ENCODE results near the gene SPTA1. TPM values are rescaled to one million over a fixed set of nuclear protein-coding genes. Genes with fewer than 3 reads are reported as not detected.

Gene SPTA1
- total RNA-seq, 1 donor from 2014 or later, result not detected

DNA sequence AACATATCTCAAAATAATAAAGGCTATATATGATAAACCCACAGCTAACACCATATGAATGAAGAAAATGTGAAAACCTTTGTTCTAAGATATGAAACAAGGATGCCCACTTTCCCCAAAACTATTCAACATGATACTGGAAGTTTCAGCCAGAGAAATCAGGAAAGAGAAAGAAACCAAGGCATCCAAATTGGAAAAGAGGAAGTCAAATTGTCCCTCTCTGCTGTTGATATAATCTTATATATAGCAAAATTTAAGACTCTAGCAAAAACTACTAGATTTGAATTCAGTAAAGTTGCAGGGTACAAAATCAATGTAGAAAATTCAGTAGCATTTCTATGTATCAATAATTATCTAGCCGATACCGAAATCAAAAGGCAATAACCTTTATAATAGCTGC, 85.8 kb downstream of the SPTA1 start:
- TF ChIP-seq, protein P1, sequence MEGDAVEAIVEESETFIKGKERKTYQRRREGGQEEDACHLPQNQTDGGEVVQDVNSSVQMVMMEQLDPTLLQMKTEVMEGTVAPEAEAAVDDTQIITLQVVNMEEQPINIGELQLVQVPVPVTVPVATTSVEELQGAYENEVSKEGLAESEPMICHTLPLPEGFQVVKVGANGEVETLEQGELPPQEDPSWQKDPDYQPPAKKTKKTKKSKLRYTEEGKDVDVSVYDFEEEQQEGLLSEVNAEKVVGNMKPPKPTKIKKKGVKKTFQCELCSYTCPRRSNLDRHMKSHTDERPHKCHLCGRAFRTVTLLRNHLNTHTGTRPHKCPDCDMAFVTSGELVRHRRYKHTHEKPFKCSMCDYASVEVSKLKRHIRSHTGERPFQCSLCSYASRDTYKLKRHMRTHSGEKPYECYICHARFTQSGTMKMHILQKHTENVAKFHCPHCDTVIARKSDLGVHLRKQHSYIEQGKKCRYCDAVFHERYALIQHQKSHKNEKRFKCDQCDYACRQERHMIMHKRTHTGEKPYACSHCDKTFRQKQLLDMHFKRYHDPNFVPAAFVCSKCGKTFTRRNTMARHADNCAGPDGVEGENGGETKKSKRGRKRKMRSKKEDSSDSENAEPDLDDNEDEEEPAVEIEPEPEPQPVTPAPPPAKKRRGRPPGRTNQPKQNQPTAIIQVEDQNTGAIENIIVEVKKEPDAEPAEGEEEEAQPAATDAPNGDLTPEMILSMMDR (IDR thresholded peaks at IDR 0.05), result no peak
- intact Hi-C loops (cut with DNase I), result no loop called here
- no peak overlapping the region for H3K27ac ChIP-seq
- H3K9me3 ChIP-seq, result no peaks in the 10 kb centered on the region
- H3K4me3 ChIP-seq, result no peak overlapping the region
- ATAC-seq (no peak), DNase-seq (no peak)
- H3K36me3 ChIP-seq, result no peaks in the 10 kb centered on the region
- H3K27me3 ChIP-seq, result no peaks in the 10 kb centered on the region
- no peaks in the 10 kb centered on the region for H3K4me1 ChIP-seq

DNA sequence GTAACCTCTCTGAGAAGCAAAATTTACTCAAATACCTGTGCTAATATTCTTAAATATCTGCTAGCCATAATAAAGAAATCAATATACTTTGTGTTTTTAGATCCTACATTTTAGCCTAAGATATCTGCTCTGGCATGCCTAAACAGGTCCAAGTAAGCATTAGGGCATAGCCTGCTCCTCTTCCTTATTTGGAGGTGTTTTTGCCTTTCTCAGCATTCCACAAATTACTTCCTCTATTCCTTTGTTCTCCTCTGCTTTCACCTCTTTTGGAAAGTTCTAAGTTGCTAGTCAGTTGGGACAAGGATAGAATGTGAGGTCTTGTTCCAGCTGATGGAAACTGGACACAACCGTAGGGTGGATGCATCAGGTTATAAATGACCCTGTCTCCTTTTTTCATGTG, 99.6 kb downstream of the SPTA1 start:
- intact Hi-C loops (cut with DNase I), result no loop called here
- no peak overlapping the region for H3K4me3 ChIP-seq
- DNase-seq, result no peak
- H3K27ac ChIP-seq, result no peak overlapping the region
- TF ChIP-seq, protein P1 (IDR thresholded peaks at IDR 0.05), result no peak
- H3K4me1 ChIP-seq, result no peaks in the 10 kb centered on the region
- ATAC-seq, result no peak
- no peaks in the 10 kb centered on the region for H3K9me3 ChIP-seq
- H3K27me3 ChIP-seq, result no peaks in the 10 kb centered on the region
- no peaks in the 10 kb centered on the region for H3K36me3 ChIP-seq

DNA sequence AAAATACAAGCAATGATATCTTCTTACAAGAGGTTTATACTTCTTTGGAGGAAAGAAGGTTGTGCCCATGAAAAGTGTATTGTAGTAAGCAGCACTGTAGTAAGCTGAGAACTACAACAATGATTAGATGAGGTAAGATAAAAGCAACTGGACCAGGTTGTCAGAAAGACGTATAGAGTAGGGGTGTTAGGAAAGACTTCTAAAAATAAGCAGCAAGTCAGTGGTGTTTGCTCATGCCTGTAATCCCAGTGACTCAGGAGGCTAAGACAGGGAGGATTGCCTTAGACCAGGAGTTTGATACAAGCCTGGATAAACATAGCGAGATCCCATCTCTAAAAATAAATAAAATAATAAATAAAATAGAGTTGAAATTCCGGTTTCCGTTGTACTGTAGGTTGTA, 102.6 kb downstream of the SPTA1 start:
- TF ChIP-seq, protein P1 (IDR thresholded peaks at IDR 0.05), result no peak
- H3K36me3 ChIP-seq, result no peaks in the 10 kb centered on the region
- no peak overlapping the region for H3K4me3 ChIP-seq
- no peaks in the 10 kb centered on the region for H3K9me3 ChIP-seq
- no peaks in the 10 kb centered on the region for H3K27me3 ChIP-seq
- intact Hi-C loops (cut with DNase I), result no loop called here
- DNase-seq (no peak), ATAC-seq (no peak)
- no peak overlapping the region for H3K27ac ChIP-seq
- H3K4me1 ChIP-seq, result no peaks in the 10 kb centered on the region

DNA sequence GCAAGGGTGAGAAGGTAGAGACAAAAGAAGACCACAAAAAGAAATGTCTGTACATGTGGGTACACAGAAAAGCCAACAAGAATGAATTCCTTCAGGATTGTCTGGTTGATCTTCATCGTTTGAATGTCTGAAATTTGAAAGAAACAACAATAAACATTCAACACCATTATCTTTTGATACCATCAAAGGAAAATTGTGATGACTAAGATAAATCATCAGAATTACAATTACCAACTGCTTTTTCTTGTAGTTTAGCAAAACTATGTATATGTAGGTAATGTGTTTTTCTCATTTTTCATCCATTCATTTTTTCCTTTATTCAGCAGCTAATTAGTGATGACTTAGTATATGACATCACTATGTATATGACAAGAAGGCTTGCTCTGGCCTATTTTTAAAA, 106.8 kb downstream of the SPTA1 start, which contains the start of gene OR10X1:
TSS of gene OR10X1 (minus strand) at position 167 of the 400 bp plus-strand sequence. CDS start at position 167, 0 bp downstream.
- intact Hi-C loops (cut with DNase I), result no loop called here
- no peaks in the 10 kb centered on the region for H3K4me1 ChIP-seq
- DNase-seq (no peak), ATAC-seq (no peak)
- no peak within 1 kb of the TSS for H3K4me3 ChIP-seq
- TF ChIP-seq, protein P1 (IDR thresholded peaks at IDR 0.05), result no peak
- H3K27me3 ChIP-seq, result no peaks in the 10 kb centered on the region
- no peak within 1 kb of the TSS for H3K27ac ChIP-seq
- no peaks in the 10 kb centered on the region for H3K9me3 ChIP-seq
- H3K36me3 ChIP-seq, result no peaks in the 10 kb centered on the region

DNA sequence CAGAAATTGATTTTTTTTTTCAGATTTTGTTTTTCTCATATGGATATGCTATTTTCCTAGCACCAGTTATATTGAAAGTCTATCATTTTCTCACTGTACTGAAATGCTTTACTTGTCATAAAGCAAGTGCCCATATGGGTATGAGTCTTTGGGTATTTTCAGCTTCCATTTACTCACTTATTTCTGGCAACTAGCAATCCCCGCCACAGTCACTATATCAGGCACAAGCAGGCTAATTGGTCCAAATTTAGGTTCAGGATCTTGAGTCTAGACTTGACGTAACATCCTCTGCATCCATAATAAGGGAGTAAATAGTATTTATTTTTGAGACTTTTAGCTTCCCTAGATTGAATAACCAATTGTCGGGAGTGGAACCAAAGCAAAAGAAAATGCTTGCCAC, 109.0 kb downstream of the SPTA1 start:
- TF ChIP-seq, protein P1 (IDR thresholded peaks at IDR 0.05), result no peak
- intact Hi-C loops (cut with DNase I), result no loop called here
- Histone ChIP-seq H3K27me3 (no peaks in the 10 kb centered on the region), H3K27ac (no peak overlapping the region), H3K4me1 (no peaks in the 10 kb centered on the region), H3K9me3 (no peaks in the 10 kb centered on the region), H3K4me3 (no peak overlapping the region), H3K36me3 (no peaks in the 10 kb centered on the region)
- no peak for DNase-seq
- no peak for ATAC-seq

DNA sequence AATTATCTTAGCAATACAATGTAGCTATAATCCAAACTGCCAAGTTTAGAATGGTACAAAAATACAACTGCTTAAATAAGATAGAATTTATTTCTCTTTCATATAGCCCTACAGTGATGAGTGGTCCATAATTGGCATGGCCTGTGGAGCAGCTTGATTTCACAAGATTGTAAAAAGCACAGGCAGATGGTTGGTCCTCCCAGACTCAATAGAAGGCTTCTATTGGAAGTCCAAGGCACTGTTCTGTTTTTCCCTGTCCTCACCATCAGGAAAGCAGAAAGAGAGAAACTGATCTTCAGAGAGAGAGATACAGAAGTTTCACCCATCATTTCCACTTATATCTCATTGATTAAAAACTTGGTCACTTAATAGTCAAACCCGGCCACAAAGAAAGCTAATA, 114.3 kb downstream of the SPTA1 start:
- Histone ChIP-seq H3K27me3 (no peaks in the 10 kb centered on the region), H3K4me1 (no peaks in the 10 kb centered on the region), H3K36me3 (no peaks in the 10 kb centered on the region), H3K27ac (no peak overlapping the region), H3K4me3 (no peak overlapping the region), H3K9me3 (no peaks in the 10 kb centered on the region)
- TF ChIP-seq, protein P1 (IDR thresholded peaks at IDR 0.05), result no peak
- ATAC-seq (no peak), DNase-seq (no peak)
- intact Hi-C loops (cut with DNase I), result no loop called here

All from upper lobe of right lung (tissue), 1 donor.